Right lobe of liver (tissue), 6 donors: ENCODE results near the gene SNTB2. TPM values are rescaled to one million over a fixed set of nuclear protein-coding genes. Genes with fewer than 3 reads are reported as not detected.

Experiments
- ATAC-seq, 4 donors: fragments of 200-7000 bp; cut with Tn5 transposase; one replicate each; pipeline ENCODE4 v1.9.1; 2020; ENCODE audit warnings: mild to moderate bottlenecking in 4 of 4, moderate library complexity in 4 of 4
- DNase-seq, 3 donors: peaks; one replicate each; pipeline ENCODE4 v3.0.0-alpha.2; 2020
- H3K27ac ChIP-seq, 3 donors: fragments of 200-600 bp; one replicate each; pipeline ENCODE4 v1.8.0; 2022
- H3K27me3 ChIP-seq, 2 donors: fragments of 200-600 bp; one replicate each; pipeline ENCODE4 v1.8.0; 2022
- H3K36me3 ChIP-seq, 4 donors: fragments of 200-600 bp; sonication (generic) in 1 of 4; one replicate each; pipeline versions ENCODE4 v1.5.1 to v1.8.0; 2017 to 2022; ENCODE audit warnings: control low read depth in 1 of 4
- H3K4me1 ChIP-seq, 4 donors: fragments of 200-600 bp; sonication (generic) in 1 of 4; one replicate each; pipeline versions ENCODE4 v1.5.1 to v1.8.0; 2017 to 2022; ENCODE audit warnings: control low read depth in 1 of 4
- H3K4me3 ChIP-seq, 3 donors: fragments of 200-600 bp; one replicate each; pipeline ENCODE4 v1.8.0; 2022
- H3K9me3 ChIP-seq, 4 donors: fragments of 200-600 bp; sonication (generic) in 1 of 4; one replicate each; pipeline versions ENCODE4 v1.5.1 to v1.8.0; 2017 to 2022; ENCODE audit warnings: control low read depth in 1 of 4
- CTCF ChIP-seq, 4 donors: fragments of 200-600 bp in 3 of 4; fragments of 450-650 bp in 1 of 4; IDR thresholded peaks; one replicate each; pipeline versions ENCODE4 v1.5.1 to v1.8.0; 2016 to 2022; ENCODE audit warnings: antibody characterized with exemption in 4 of 4, mild to moderate bottlenecking in 2 of 4
- POLR2A ChIP-seq: fragments of 450-650 bp; IDR thresholded peaks from one replicate; pipeline ENCODE4 v1.6.1; 2017; ENCODE audit warnings: antibody characterized with exemption, mild to moderate bottlenecking
- WGBS: methylation state at CpG from one replicate; pipeline ENCODE4 v1.1.6; 2018; ENCODE audit warnings: low coverage, low lambda C conversion rate; ENCODE audit not compliant: insufficient coverage; ENCODE audit errors: missing lambda C conversion rate; 5-methylcytosine and 5-hydroxymethylcytosine counted together
- intact Hi-C, 2 donors: fragments of 100-400 bp; cut with DNase I; formaldehyde crosslinking; loops; one replicate each; pipeline versions ENCODE4 v1.11.2 to v1.14.1; 2022
- total RNA-seq, 6 experiments: library from RNA; depleted of rRNA in 2 of 6; stranded (reverse); fragments of >200 nt in 2 of 6; fragmentation: NEBNext Ultra II Directional in 3 of 6; extraction: Animal tissue kit (Norgen Biotek cat#: 25700) in 3 of 6; gene quantifications; one replicate each; pipeline versions ENCODE4 v1.1.0 to v1.2.4, GENCODE V29; 2016 to 2023
- donor health status: DM: no; HTN: yes; CAD: no.
- donor health status: DM: no; HTN: no; CAD: no.
- donor health status: DM: no; HTN: no; CAD: no.
- donor health status: DM: no; HTN: yes; CAD: no.
- donor health status: DM: no; HTN: yes; CAD: no.

Gene SNTB2
- total RNA-seq, 6 experiments from 2014 or later, result 7.5 to 13.9 (median 10.6) TPM

DNA sequence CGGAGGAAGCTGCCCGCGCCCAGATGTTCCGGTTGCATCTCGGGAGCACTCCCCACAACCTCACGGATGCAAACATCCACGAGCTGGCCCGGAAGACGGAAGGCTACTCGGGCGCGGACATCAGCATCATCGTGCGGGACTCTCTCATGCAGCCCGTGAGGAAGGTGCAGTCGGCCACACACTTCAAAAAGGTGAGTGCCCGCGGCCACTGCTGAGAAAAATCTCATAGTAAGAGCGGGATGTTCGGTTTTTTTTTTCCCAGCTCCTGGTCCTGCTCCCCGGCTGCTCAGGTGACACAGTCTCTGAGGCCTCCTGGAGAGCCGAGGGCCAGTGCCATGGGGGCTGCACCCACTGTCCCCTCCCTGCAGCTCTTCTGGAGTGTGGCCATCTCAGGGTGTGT, 134.1 kb downstream of the SNTB2 start:
- 91% methylated on average over 16 of the region's 22 CpGs for WGBS
- ATAC-seq, result no peak
- H3K4me3 ChIP-seq, result no peak overlapping the region
- H3K36me3 ChIP-seq, result peaks cover 0 to 75% (median 38%) of the 10 kb centered on the region in 4 donors
- H3K27ac ChIP-seq, result no peak overlapping the region
- intact Hi-C loops, result no loop called here
- TF ChIP-seq CTCF (IDR thresholded peaks at IDR 0.05) (no peak), POLR2A (no peak)
- H3K9me3 ChIP-seq, result no peaks in the 10 kb centered on the region
- peaks cover 0 to 66% (median 24%) of the 10 kb centered on the region in 4 donors for H3K4me1 ChIP-seq
- DNase-seq, result peak in 1 of 3 donors; percentile 39
- H3K27me3 ChIP-seq, result no peaks in the 10 kb centered on the region

DNA sequence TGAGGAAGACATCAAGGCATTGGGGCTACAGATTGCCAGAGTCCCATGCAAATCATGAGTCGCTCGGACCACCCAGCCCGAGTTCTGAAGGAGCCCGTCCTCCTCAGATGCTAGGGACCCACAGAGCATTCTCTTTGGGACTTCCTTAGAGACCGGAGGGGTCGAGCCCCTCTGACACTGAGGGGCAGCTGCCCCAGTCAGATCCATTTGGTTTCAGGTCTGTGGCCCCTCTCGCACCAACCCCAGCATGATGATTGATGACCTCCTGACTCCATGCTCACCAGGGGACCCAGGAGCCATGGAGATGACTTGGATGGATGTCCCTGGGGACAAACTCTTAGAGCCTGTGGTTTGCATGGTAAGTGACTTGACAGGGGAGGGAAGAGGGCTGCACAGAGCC, 135.4 kb downstream of the SNTB2 start:
- peaks cover 0 to 66% (median 34%) of the 10 kb centered on the region in 4 donors for H3K36me3 ChIP-seq
- intact Hi-C loops, result no loop called here
- peak overlapping the region in 1 of 3 donors; percentile 95 for H3K27ac ChIP-seq
- WGBS, result no CpG with 5 or more reads among the region's 7 CpGs
- ATAC-seq (no peak), DNase-seq (peak in 1 of 3 donors; percentile 35)
- H3K4me3 ChIP-seq, result no peak overlapping the region
- H3K27me3 ChIP-seq, result no peaks in the 10 kb centered on the region
- TF ChIP-seq CTCF (IDR thresholded peaks at IDR 0.05) (no peak), POLR2A (no peak)
- H3K4me1 ChIP-seq, result peaks cover 3 to 64% (median 24%) of the 10 kb centered on the region in 4 donors
- no peaks in the 10 kb centered on the region for H3K9me3 ChIP-seq

- Histone ChIP-seq H3K4me1 (peaks cover 3 to 70% (median 28%) of the 10 kb centered on the region in 4 donors), H3K27ac (peak overlapping the region in 2 of 3 donors; percentile 76 to 95), H3K9me3 (no peaks in the 10 kb centered on the region), H3K27me3 (no peaks in the 10 kb centered on the region), H3K4me3 (no peak overlapping the region), H3K36me3 (peaks cover 0 to 61% (median 32%) of the 10 kb centered on the region in 4 donors)
- DNase-seq (peak in 2 of 3 donors; percentile 71), ATAC-seq (peak in 1 of 4 donors; percentile 11)
- TF ChIP-seq POLR2A (no peak), CTCF (IDR thresholded peaks at IDR 0.05) (no peak)
- intact Hi-C loops, result no loop called here
- 66% methylated on average over 4 of the region's 14 CpGs for WGBS
These were observed 136.5 kb downstream of the SNTB2 start for GRCh38 chr16:69323415-69323814.

- DNase-seq (peak; percentile 92 to 96 (median 96)), ATAC-seq (peak; percentile 68 to 79 (median 76))
- intact Hi-C loops, result no loop called here
- Histone ChIP-seq H3K4me3 (no peak overlapping the region), H3K9me3 (no peaks in the 10 kb centered on the region), H3K36me3 (peaks cover 0 to 55% (median 25%) of the 10 kb centered on the region in 4 donors), H3K27ac (peak overlapping the region; percentile 47 to 95 (median 76)), H3K27me3 (no peaks in the 10 kb centered on the region), H3K4me1 (peaks cover 3 to 70% (median 31%) of the 10 kb centered on the region in 4 donors)
- no peak for TF ChIP-seq CTCF (IDR thresholded peaks at IDR 0.05)
- TF ChIP-seq POLR2A, result no peak
- 8% methylated on average over 6 of the region's 8 CpGs for WGBS
These were observed 137.1 kb downstream of the SNTB2 start for GRCh38 chr16:69324013-69324531.
